Urothelium cell line (cell line): ENCODE measurements around the gene WAS.
"Not testable (repeated sequence)": the region's sequence is repeated elsewhere in the genome, so short reads cannot be mapped to it uniquely, and the experiment has no call there.

Experiments
- DNase-seq: peaks from one replicate; pipeline ENCODE4 v3.0.0; 2011; ENCODE audit warnings: low spot score, mixed read lengths
- FAIRE-seq: peaks from 2 replicates; lab custom pipeline; 2011; peaks lifted over from hg19 to GRCh38; lab: Jason Lieb, UNC

The WAS gene

DNA sequence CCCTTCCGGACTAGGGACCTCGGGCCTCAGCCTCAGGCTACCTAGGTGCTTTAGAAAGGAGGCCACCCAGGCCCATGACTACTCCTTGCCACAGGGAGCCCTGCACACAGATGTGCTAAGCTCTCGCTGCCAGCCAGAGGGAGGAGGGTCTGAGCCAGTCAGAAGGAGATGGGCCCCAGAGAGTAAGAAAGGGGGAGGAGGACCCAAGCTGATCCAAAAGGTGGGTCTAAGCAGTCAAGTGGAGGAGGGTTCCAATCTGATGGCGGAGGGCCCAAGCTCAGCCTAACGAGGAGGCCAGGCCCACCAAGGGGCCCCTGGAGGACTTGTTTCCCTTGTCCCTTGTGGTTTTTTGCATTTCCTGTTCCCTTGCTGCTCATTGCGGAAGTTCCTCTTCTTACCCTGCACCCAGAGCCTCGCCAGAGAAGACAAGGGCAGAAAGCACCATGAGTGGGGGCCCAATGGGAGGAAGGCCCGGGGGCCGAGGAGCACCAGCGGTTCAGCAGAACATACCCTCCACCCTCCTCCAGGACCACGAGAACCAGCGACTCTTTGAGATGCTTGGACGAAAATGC lies at the start of gene WAS:
Gene WAS, plus strand, starts transcription at position 389 of the 572 bp plus-strand sequence. Its CDS starts 55 bp downstream, at position 444.
- DNase-seq (no peak), FAIRE-seq (no peak)

DNA sequence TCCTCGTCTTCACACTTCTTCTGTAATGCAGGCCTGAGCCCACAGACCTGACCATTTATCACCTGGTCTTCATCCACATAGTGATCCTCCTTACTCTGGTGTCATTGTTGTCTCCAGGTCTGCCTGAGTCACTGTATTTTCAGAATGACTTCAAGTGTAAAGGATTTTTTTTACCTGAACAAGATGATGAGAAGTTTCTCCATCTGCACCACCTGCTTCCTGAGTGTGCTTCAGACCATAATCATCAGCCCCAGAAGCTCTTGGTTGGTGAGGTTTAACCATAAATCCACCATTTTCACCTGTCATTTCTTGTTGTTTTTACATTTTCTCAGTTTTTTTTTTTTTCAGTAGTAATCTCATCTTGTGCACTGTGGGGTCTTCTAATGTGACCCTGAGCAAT lies 47.3 kb upstream of the WAS start:
- DNase-seq, result no peak
- FAIRE-seq, result no peak

DNA sequence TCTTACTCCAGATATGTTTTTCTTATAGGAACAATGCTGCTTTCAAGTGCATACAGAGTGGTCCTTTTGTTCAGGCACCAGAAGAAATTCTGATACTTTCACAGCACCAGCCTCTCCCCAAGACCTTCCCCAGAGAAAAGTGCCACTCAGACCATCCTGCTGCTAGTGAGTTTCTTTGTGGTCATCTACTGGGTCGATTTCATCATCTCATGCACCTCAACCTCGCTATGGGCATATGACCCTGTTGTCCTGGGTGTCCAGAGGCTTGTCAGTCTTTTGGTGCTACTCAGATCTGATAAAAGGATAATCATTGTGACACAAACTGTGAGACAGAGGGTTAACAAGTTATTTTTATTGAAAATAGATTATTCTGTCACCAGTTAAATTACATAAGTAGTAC lies 46.8 kb upstream of the WAS start:
- FAIRE-seq (no peak), DNase-seq (no peak)

DNA sequence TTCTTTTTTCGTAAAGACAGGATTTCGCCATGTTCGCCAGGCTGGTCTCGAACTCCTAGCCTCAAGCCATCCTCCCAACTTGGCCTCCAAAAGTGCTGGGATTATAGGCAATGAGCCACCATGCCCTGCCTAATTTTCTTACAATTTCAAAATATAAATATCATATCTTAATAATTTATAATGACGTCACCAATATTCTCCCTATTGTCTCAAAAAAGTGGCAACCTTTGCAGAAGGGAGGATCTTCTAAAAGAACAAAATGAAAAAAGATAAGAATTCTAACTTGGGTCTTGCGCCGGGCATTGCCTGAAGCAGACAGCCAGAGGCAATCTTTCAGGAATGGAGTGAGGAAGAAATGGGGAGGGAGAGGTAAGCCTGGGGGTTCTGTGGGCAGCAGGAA lies 37.9 kb upstream of the WAS start:
- no peak for FAIRE-seq
- no peak for DNase-seq

DNA sequence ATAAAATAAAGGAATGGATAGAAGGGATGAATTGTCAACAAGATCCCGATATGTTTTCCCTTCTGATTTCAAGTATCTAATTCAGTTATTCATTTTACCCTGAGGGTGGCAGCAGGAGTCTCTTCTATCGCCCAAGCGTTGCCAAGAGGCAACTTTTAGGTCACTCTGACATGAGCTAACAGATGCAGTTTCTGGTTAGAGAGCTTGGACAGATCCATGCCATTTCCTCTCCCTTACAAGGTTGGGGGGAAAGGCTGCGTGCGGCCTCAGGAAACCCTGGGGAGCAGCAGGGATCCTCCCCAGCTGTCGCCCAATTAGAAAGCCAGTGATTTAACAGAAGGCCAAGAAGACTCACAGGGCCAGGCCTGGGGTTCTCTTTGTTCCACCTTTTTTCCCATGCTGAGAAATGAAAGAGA lies 35.3 kb upstream of the WAS start:
- FAIRE-seq, result no peak
- DNase-seq, result no peak

DNA sequence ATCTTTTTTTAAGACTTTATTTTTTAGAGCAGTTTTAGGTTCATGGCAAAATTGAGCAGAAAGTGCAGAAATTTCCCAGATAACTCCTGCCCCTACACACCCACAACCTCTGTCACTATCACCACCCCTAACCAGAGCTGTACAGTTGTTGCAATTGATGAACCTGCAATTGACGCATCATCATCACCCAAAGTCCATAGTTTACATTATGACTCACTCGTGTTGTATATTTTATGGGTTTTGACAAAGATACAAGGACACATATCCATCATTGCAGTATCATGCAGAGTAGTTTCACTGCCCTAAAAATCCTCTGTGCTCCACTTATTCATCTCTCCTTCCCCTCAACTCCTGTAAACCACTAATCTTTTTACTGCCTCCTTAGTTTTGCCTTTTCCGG lies 34.5 kb upstream of the WAS start:
- FAIRE-seq (no peak), DNase-seq (no peak)

DNA sequence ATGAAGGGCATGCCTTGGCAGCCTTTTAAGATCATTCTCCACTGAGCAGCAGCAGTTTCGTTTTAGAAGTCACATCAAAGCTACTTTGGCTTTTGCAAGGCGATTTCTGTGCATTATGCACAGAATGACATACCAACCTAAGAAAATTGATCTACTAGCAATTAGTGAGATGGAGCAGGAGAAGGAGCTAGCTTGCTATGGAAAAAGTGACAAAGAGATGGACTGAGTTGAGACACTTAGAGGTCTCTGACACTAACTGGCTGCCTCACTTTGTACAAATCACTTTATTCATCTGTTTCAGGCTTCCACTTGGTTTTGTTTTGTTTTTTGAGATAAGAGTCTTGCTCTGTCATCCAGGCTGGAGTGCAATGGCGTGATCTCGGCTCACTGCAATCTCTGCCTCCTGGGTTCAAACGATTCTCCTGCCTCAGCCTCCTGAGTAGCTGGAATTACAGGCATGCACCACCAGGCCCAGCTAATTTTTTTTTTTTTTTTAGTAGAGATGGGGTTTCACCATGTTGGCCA lies 31.5 kb upstream of the WAS start:
- FAIRE-seq, DNase-seq: not testable (repeated sequence)

DNA sequence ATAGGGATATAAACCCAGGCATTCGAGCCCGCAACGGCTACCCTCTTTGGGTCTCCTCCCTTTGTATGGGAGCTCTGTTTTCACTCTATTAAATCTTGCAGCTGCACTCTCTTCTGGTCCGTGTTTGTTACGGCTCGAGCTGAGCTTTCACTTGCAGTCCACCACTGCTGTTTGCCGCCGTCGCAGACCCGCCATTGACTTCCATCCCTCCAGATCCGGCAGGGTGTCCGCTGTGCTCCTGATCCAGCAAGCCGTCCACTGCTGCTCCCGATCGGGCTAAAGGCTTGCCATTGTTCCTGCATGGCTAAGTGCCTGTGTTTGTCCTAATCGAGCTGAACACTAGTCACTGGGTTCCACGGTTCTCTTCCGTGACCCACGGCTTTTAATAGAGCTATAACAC lies 28.9 kb upstream of the WAS start:
- not testable (repeated sequence) for DNase-seq, FAIRE-seq

DNA sequence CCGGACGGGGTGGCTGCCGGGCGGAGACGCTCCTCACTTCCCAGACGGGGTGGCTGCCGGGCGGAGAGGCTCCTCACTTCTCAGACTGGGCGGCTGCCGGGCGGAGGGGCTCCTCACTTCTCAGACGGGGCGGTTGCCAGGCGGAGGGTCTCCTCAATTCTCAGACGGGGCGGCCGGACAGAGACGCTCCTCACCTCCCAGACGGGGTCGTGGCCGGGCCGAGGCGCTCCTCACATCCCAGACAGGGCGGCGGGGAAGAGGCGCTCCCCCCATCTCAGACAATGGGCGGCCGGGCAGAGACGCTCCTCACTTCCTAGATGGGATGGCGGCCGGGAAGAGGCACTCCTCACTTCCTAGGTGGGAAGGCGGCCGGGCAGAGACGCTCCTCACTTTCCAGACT lies 23.9 kb upstream of the WAS start:
- DNase-seq, FAIRE-seq: not testable (repeated sequence)

DNA sequence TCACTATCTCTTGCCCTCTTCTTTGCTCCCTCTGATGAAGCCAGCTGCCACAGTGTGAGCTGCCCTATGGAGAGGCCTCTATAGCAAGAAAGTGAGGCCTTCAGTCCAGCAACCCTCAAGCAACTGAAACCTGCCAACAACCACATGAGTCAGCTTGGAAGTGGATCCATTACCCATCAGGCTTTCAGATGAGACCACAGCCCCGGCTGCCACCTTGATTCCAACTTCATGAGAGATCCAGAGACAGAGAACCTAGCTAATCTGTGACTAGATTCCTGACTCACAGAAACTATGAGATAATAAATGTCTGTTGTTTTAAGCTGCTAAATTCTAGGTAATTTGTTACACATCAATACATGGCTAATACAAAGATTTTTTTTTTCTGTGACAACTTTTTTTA lies 20.4 kb upstream of the WAS start:
- FAIRE-seq, result no peak
- no peak for DNase-seq

DNA sequence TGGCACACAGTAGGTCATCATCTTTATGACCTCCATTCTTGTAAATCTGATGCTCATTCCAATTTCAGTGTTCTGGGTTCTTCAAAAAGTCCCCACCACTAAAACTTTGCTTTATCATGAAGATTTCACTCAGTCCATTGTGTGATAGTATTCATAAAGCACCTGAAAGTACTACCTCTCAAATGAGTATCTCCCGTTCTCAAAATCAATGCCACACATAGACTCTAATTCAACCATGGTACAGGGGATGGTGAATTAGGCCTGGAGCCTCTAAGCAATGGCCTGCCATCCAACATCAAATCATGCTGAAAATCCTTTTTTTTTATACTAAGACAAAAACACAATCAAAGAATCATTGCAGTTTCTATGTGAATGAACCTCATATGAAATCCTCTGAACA lies 19.4 kb upstream of the WAS start:
- DNase-seq, result no peak
- FAIRE-seq, result no peak

DNA sequence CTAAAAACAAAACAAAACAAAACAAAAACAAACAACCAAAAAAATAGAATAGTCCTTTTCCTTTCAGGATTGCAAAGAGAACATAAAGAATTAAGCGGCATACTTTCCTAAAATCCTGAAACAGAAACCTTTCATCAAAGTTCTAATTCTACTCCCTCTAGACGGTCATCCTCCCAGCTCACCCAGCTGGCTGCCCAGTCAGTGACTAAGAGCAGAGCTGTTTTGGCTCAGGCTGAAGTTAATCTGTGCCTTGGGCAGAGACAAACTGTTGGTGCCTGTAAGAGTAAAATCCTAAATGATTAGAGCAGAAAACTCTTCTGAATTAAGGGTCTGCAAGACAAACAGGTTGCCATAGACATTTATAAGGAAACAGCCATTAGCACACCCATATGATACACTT lies 17.6 kb upstream of the WAS start:
- no peak for DNase-seq
- FAIRE-seq, result no peak

DNA sequence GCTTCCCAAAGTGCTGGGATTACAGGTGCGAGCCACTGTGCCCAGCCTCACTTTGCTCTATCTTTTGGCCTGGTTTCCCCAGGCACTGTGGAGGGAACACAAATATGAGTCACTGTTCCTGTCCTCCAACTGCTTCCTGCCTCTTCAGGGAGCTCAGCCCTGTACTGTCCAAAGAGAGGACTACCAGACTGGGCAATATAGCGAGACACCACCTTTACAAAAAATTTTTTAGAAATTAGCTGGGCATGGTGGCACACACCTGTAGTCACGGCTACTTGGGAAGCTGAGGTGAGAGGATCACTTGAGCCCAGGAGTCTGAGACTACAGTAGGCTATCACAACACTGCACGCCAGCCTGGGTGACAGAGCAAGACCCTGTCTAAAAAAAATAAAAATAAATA lies 16.9 kb upstream of the WAS start:
- DNase-seq (no peak), FAIRE-seq (no peak)

DNA sequence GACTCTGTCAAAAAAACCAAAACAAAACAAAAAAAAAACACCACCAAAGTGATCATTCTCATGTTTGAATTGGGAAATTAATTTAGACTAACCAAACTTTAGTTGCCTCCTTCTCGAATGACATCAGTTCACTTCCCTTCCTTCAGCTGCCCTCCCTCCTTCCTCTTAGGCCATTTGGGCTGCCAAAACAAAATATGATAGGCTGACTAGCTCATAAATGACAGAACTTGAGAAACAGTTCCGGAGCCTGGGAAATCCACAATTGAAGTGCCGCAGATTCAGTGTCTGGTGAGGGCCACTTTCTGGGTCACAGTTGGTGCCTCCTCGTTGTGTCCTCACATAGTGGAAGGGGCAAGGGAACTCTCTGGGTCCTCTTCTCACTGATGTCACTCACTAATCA lies 16.1 kb upstream of the WAS start:
- DNase-seq (no peak), FAIRE-seq (no peak)

DNA sequence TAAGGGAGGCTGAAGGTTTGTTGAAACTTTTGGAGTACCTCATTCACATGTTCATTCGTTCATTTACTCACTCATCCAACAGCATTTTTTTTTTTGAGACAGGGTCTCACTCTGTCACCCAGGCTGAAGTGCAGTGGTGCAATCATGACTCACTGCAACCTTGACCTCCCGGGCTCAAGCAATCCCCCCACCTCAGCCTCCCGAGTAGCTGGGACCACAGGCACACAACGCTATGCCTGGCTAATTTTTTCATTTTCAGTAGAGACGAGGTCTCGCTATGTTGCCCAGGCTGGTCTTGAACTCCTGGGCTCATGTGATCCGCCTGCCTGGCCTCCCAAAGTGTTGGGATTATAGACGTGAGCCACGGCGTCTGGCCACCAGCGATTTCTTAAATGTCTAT lies 15.4 kb upstream of the WAS start:
- not testable (repeated sequence) for DNase-seq, FAIRE-seq

DNA sequence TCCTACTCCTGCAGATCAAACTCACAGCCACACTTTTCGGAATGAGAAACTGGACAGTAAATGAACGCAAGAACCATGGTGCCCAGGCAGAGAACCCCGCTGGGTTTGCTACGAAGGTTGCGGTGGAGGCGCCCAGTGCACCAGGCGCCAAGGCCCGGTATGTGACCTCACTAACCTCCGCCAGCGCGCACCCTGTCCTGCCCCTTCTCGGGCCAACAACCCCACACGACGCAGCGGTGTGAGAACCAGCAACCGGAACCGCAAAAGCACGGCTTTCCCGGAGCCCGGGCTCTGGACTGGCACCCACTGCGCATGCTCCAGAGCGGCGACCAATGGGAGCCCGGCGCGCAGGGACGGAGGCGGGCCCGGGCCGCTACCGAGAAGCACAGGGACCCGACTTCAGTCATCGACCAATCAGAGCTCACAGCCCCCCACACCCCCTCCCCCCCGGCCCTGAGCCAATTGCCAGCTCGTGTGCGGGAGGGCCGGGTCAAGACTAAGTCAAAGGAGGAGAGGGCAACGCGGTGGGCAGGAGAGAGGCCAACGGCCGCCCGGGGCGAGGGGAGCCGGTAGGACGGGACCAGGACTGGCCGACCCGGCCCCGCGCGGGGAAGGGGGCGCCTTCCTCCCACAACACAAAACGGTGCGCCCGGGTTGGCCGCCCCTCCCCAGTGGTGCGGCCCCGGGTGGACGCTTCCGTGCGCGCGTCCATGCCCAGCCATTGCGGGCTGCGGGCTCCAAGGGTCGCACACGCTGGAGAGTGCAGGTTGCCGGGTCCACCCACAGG lies 7.3 kb upstream of the WAS start:
- FAIRE-seq, result peak; percentile 17

DNA sequence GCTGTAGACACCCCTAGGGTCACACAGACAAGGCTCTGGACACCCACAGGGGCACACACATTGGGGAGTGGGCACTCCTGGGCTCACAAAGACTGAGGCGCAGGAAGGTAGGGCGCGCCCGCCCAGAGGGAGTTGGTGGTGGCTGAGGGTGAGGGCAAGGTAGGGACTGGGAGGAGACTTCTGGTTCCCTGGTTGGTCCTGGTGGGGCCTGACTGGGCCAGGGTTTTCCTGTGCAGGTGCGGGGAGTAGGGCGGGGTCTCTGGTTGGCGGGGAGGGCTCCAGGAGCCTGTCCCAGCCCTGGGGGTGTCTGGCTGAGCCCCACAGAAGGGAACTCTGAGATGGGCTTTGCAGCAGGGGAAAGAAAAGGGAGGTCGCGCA lies 6.7 kb upstream of the WAS start:
- DNase-seq, result no peak
- FAIRE-seq, result no peak

More for the DNA sequence above, 7.3 kb upstream of the WAS start:
- DNase-seq, result peak; percentile 96

DNA sequence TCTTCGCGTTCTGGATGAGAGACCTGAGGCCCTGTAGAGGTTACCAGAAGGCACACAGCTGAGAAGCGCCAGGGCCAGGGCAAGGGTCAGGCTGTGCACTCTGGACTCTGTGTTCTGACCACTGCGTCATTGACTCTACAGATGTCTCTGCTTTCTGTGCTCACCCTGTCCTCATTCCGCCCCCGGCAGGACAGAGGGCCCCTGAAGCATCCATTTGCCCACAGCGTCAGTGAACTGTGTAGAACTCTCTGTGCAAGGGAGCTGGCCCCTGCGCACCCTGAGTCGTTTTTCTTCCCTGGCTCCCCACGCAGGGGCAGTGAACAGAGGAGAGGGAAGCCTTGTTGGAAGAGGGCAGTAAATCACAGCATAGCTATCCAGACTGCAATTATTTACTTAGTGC lies 6.1 kb upstream of the WAS start:
- DNase-seq (no peak), FAIRE-seq (no peak)

DNA sequence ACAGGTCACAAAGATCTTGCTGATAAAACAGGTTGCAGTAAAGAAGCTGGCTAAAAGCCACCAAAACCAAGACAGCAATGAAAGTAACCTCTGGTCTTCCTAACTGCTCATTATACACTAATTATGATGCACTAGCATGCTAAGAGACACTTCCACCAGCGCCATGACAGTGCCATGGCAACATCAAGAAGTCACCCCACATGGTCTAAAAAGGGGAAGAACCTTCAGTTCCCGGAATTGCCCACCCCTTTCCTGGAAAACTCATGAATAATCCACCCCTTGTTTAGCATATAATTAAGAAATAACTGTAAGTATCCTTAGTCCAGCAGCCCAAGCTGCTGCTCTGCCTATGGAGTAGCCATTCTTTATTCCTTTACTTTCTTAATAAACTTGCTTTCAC lies 3.1 kb upstream of the WAS start:
- not testable (repeated sequence) for DNase-seq, FAIRE-seq

DNA sequence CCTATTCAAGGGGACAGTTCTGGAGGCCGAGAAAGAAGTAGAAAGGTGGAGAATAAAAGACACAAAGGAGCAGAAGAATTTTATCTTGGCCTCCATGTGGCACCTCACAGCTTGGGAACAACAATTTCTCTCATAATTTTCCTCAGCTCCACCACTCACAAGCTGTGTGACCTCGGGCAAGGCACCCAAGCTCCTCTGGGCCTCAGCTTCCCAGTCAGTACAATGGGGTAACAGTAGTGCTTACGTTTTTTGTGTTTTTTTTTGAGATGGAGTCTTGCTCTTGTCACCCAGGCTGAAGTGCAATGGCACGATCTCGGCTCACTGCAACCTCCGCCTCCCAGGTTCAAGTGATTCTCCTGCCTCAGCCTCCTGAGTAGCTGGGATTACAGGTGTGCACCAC lies 2.7 kb upstream of the WAS start:
- not testable (repeated sequence) for DNase-seq, FAIRE-seq

DNA sequence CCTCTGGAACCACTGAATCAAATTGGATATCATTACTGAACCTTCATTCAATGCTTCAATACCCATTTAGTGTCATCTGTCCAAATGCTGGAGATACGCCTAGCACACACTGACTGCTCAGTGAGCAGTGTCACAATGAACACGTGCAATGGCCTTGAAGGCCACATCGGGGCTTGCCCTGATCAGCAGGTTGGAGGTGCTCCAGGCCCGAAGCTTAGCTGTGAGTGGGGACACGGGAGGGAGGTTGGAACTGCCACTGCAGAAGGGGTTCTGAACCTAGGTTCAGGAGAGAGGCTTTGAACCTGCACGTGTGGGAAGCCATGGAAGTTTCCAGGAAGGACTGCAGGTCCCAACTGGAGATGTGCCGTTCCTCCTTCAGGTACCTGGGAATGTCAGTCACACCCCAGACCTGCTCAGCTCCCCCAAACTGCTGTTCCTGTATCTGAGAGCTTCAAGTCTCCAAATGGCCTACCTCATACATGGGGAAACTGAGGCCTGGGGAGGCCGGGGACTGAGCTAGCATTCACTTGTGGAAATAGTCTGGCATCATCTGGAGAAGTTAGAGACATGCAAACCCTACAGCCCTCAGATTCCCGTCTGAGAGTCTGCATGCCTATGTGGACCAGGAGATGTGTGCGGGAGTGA lies 1.9 kb upstream of the WAS start:
- DNase-seq (no peak), FAIRE-seq (no peak)

DNA sequence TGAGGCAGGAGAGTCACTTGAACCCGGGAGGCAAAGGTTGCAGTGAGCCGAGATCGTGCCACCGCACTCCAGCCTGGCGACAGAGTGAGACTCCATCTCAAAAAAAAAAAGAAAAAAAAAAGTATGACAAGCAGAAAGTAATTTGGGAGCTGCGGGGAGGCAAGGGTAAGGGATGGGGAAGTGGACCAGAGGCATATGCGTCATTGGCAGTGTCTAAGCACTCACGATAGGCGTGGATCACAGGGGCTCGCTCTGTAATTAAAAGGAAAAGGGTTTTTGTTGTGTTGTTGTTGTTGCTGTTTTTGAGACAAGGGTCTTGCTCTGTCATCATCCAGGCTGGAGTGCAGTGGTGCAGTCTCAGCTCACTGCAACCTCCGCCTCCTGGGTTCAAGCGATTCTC lies 804 bp upstream of the WAS start:
- not testable (repeated sequence) for FAIRE-seq, DNase-seq
